Measurements from ENCODE around the gene CELF5. TPM values are rescaled to one million over a fixed set of nuclear protein-coding genes. Genes with fewer than 3 reads are reported as not detected.

CELF5 gene
- total RNA-seq, 4 donors from 2014 or later = 0.27 to 0.48 TPM; not detected in 2

GRCh38 chr19:3310711-3311110 lies 86.2 kb downstream of the CELF5 start:
- Histone ChIP-seq H3K27me3 (peaks cover 65% of the 10 kb centered on the region), H3K9me3 (no peaks in the 10 kb centered on the region), H3K27ac (no peak overlapping the region), H3K4me1 (no peaks in the 10 kb centered on the region), H3K36me3 (no peaks in the 10 kb centered on the region), H3K4me3 (no peak overlapping the region)
- intact Hi-C loops (cut with DNase I; ENCODE audit: low total_unique reads) = no loop called here
- in situ Hi-C loops (cut with MboI; ENCODE audit: low pct_ligation_motif_present in 1 of 4, low pct_unique_long_range_greater_than_20kb in 1 of 4, low sequenced_read_pairs in 3 of 4) = no loop called here
- no peak for DNase-seq
- no peak for TF ChIP-seq EP300 (IDR thresholded peaks at IDR 0.05; ENCODE audit: low read depth)

- H3K4me3 ChIP-seq = no peak overlapping the region
- WGBS, 2 donors (ENCODE audit: low coverage in 1 of 2) = 69% methylated on average over 13 of the region's 13 CpGs; no CpG with 5 or more reads in 1 of the 2 donors
- H3K27me3 ChIP-seq = peaks cover 68% of the 10 kb centered on the region
- DNase-seq = no peak
- in situ Hi-C loops (cut with MboI; ENCODE audit: low pct_ligation_motif_present in 1 of 4, low pct_unique_long_range_greater_than_20kb in 1 of 4, low sequenced_read_pairs in 3 of 4) = no loop called here
- no peaks in the 10 kb centered on the region for H3K36me3 ChIP-seq
- TF ChIP-seq POLR2AphosphoS5 (IDR thresholded peaks at IDR 0.05) = no peak
- no peak for TF ChIP-seq CTCF (IDR thresholded peaks at IDR 0.05)
- no peak for TF ChIP-seq EP300 (IDR thresholded peaks at IDR 0.05; ENCODE audit: low read depth)
- TF ChIP-seq POLR2A (IDR thresholded peaks at IDR 0.05) = no peak
- no peaks in the 10 kb centered on the region for H3K9me3 ChIP-seq
- H3K27ac ChIP-seq = no peak overlapping the region
- intact Hi-C loops (cut with DNase I; ENCODE audit: low total_unique reads) = no loop called here
- no peaks in the 10 kb centered on the region for H3K4me1 ChIP-seq
Measured at GRCh38 chr19:3313199-3313575, 88.7 kb downstream of the CELF5 start.

GRCh38 chr19:3314962-3315675 lies 90.7 kb downstream of the CELF5 start:
- Histone ChIP-seq H3K27ac (no peak overlapping the region), H3K27me3 (peaks cover 73% of the 10 kb centered on the region), H3K9me3 (no peaks in the 10 kb centered on the region), H3K4me1 (no peaks in the 10 kb centered on the region), H3K4me3 (no peak overlapping the region), H3K36me3 (no peaks in the 10 kb centered on the region)
- no peak for TF ChIP-seq EP300 (IDR thresholded peaks at IDR 0.05; ENCODE audit: low read depth)
- intact Hi-C loops (cut with DNase I; ENCODE audit: low total_unique reads) = no loop called here
- in situ Hi-C loops (cut with MboI; ENCODE audit: low pct_ligation_motif_present in 1 of 4, low pct_unique_long_range_greater_than_20kb in 1 of 4, low sequenced_read_pairs in 3 of 4) = no loop called here
- DNase-seq = no peak
- 67 to 77% methylated on average over 3 to 30 of the region's 30 CpGs for WGBS, 2 donors (ENCODE audit: low coverage in 1 of 2)

- intact Hi-C loops (cut with DNase I; ENCODE audit: low total_unique reads) = no loop called here
- Histone ChIP-seq H3K27ac (no peak overlapping the region), H3K4me3 (no peak overlapping the region), H3K36me3 (no peaks in the 10 kb centered on the region), H3K9me3 (no peaks in the 10 kb centered on the region), H3K4me1 (no peaks in the 10 kb centered on the region), H3K27me3 (peaks cover 74% of the 10 kb centered on the region)
- 72% methylated on average over 7 of the region's 7 CpGs; no CpG with 5 or more reads in 1 of the 2 donors for WGBS, 2 donors (ENCODE audit: low coverage in 1 of 2)
- DNase-seq = no peak
- in situ Hi-C loops (cut with MboI; ENCODE audit: low pct_ligation_motif_present in 1 of 4, low pct_unique_long_range_greater_than_20kb in 1 of 4, low sequenced_read_pairs in 3 of 4) = no loop called here
- TF ChIP-seq EP300 (IDR thresholded peaks at IDR 0.05; ENCODE audit: low read depth) (no peak), POLR2A (IDR thresholded peaks at IDR 0.05) (no peak), POLR2AphosphoS5 (IDR thresholded peaks at IDR 0.05) (no peak), CTCF (IDR thresholded peaks at IDR 0.05) (no peak)
Measured at GRCh38 chr19:3315676-3315973, 91.2 kb downstream of the CELF5 start.

GRCh38 chr19:3316132-3316648 lies 91.7 kb downstream of the CELF5 start:
- Histone ChIP-seq H3K27me3 (peaks cover 76% of the 10 kb centered on the region), H3K4me3 (no peak overlapping the region), H3K36me3 (no peaks in the 10 kb centered on the region), H3K9me3 (no peaks in the 10 kb centered on the region), H3K4me1 (no peaks in the 10 kb centered on the region), H3K27ac (no peak overlapping the region)
- DNase-seq = no peak
- 73 to 80% methylated on average over 4 to 11 of the region's 11 CpGs for WGBS, 2 donors (ENCODE audit: low coverage in 1 of 2)
- TF ChIP-seq CTCF (IDR thresholded peaks at IDR 0.05) (no peak), EP300 (IDR thresholded peaks at IDR 0.05; ENCODE audit: low read depth) (no peak), POLR2AphosphoS5 (IDR thresholded peaks at IDR 0.05) (no peak)
- intact Hi-C loops (cut with DNase I; ENCODE audit: low total_unique reads) (no loop called here), in situ Hi-C loops (cut with MboI; ENCODE audit: low pct_ligation_motif_present in 1 of 4, low pct_unique_long_range_greater_than_20kb in 1 of 4, low sequenced_read_pairs in 3 of 4) (no loop called here)

Data from transverse colon (tissue), 4 donors.